ENCODE data around the gene TNIP1. TPM values are rescaled to one million over a fixed set of nuclear protein-coding genes. Genes with fewer than 3 reads are reported as not detected.

The TNIP1 gene
- total and polyA plus RNA-seq, 4 donors = 81.5 to 308 (median 129) TPM

DNA sequence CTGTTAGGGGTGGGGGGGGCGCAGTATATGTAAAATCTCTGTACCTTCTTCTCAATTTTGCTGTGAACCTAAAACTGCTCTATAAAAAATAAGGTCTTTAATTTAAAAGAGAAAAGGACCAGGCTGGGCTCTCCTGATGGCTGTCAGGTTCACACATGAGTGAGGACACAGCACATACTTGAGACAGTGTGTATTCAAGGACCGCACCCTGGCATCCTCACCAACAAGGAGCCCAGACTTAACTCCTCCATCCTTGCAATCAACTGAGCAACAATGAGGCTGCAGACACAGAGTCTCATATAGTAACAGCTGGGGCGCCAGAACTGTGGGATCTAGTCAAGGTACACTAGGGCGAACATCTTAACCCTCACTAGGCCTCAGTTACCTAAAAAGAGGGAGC is 9.8 kb downstream of the TNIP1 start:
- no peak for DNase-seq

DNA sequence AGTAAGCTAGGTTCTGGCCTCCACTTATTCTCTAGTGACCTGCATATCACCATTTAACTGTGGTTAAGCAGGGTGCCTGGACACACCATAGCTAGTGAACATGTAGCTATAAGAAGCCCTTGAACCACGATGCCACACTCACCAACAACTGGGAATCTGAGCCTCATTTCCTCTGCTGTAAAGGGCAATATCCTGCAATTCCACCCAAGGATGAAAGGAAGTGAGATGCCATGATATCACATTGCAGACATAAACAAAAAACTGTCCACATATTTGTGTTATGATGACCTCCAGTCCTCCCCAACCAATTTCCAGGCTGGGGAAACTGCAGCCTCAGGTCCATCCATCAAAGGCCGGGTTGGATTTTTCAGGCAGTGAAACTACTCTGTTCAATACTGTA is 10.4 kb downstream of the TNIP1 start:
- Histone ChIP-seq H3K27me3 (ENCODE audit: control insufficient read depth in 3 of 3, insufficient read depth in 3 of 3, low read length in 2 of 3) (no peaks in the 10 kb centered on the region), H3K27ac (ENCODE audit: low read depth in 1 of 2, low read length in 1 of 2) (peak overlapping the region; percentile 6 to 47), H3K36me3 (ENCODE audit: control insufficient read depth in 4 of 4, insufficient read depth in 4 of 4, low read length in 4 of 4) (peaks cover 0 to 21% (median 0%) of the 10 kb centered on the region in 4 donors), H3K9me3 (ENCODE audit: control insufficient read depth in 4 of 4, insufficient read depth in 3 of 4, low read length in 3 of 4) (peaks cover 0 to 3% (median 0%) of the 10 kb centered on the region in 4 donors), H3K4me3 (no peak overlapping the region), H3K9ac (ENCODE audit: insufficient read depth in 1 of 2, low read length in 2 of 2) (no peak overlapping the region), H3K4me1 (ENCODE audit: control insufficient read depth in 5 of 5, insufficient read depth in 5 of 5, low read length in 5 of 5) (peaks cover 0 to 46% (median 4%) of the 10 kb centered on the region in 5 donors)
- TF ChIP-seq, protein P1, sequence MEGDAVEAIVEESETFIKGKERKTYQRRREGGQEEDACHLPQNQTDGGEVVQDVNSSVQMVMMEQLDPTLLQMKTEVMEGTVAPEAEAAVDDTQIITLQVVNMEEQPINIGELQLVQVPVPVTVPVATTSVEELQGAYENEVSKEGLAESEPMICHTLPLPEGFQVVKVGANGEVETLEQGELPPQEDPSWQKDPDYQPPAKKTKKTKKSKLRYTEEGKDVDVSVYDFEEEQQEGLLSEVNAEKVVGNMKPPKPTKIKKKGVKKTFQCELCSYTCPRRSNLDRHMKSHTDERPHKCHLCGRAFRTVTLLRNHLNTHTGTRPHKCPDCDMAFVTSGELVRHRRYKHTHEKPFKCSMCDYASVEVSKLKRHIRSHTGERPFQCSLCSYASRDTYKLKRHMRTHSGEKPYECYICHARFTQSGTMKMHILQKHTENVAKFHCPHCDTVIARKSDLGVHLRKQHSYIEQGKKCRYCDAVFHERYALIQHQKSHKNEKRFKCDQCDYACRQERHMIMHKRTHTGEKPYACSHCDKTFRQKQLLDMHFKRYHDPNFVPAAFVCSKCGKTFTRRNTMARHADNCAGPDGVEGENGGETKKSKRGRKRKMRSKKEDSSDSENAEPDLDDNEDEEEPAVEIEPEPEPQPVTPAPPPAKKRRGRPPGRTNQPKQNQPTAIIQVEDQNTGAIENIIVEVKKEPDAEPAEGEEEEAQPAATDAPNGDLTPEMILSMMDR (IDR thresholded peaks at IDR 0.05; ENCODE audit: control extremely low read depth, extremely low read depth) = no peak
- DNase-seq (no peak), ATAC-seq (ENCODE audit: insufficient read depth, low FRiP score) (no peak)
- WGBS, 2 donors = 56% methylated on average over 2 of the region's 2 CpGs

More for the DNA sequence above, 9.8 kb downstream of the TNIP1 start:
- TF ChIP-seq, protein P1 (IDR thresholded peaks at IDR 0.05; ENCODE audit: control extremely low read depth, extremely low read depth) = no peak
- no peak overlapping the region for H3K4me3 ChIP-seq
- peaks cover 0 to 3% (median 0%) of the 10 kb centered on the region in 4 donors for H3K9me3 ChIP-seq (ENCODE audit: control insufficient read depth in 4 of 4, insufficient read depth in 3 of 4, low read length in 3 of 4)
- no peaks in the 10 kb centered on the region for H3K27me3 ChIP-seq (ENCODE audit: control insufficient read depth in 3 of 3, insufficient read depth in 3 of 3, low read length in 2 of 3)
- H3K4me1 ChIP-seq (ENCODE audit: control insufficient read depth in 5 of 5, insufficient read depth in 5 of 5, low read length in 5 of 5) = peaks cover 0 to 49% (median 4%) of the 10 kb centered on the region in 5 donors
- ATAC-seq (ENCODE audit: insufficient read depth, low FRiP score) = no peak
- no peak overlapping the region for H3K9ac ChIP-seq (ENCODE audit: insufficient read depth in 1 of 2, low read length in 2 of 2)
- H3K36me3 ChIP-seq (ENCODE audit: control insufficient read depth in 4 of 4, insufficient read depth in 4 of 4, low read length in 4 of 4) = peaks cover 0 to 21% (median 0%) of the 10 kb centered on the region in 4 donors
- WGBS, 2 donors = 85 to 89% methylated on average over 4 of the region's 4 CpGs
- H3K27ac ChIP-seq (ENCODE audit: low read depth in 1 of 2, low read length in 1 of 2) = peak overlapping the region in 1 of 2 donors; percentile 7

DNA sequence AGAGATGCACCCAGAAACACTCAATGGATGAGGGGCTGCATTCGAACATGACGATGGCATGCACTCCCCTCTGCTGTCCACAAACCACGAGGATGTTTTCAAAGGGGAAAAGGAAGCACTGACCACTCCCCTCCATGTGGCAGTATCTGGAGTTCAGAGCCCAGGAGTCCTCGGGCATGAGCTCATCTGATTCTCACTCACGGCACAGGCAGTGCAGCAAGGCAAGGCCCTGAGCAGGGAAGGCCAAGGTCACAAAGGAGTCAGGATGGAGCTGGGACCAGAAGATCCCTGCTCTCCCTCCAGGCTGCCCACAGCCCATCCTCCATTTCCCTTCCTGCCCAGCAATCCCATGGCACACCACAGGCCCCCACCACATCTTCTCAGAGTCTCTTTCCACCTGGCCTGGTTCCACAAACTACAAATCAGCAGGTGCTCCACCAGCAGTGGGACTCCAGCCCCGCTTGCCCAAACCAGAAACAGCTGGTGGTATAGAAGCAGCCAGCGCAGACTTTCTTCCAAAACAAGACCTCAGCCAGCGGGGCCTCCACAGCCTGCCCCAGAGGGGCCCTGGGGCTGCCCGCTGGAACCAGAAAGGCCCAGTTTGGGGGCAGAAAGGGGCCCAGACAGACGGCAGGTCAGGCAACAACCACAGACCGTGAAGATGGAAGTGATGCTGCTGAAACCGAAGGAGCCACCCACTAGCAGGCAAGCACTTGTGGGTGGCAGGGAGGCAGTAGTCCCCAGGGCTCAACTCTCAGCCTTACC is 12.2 kb downstream of the TNIP1 start:
- no peak for DNase-seq
- Histone ChIP-seq H3K9me3 (ENCODE audit: control insufficient read depth in 4 of 4, insufficient read depth in 3 of 4, low read length in 3 of 4) (peaks cover 0 to 3% (median 0%) of the 10 kb centered on the region in 4 donors), H3K27me3 (ENCODE audit: control insufficient read depth in 3 of 3, insufficient read depth in 3 of 3, low read length in 2 of 3) (no peaks in the 10 kb centered on the region), H3K36me3 (ENCODE audit: control insufficient read depth in 4 of 4, insufficient read depth in 4 of 4, low read length in 4 of 4) (peaks cover 0 to 21% (median 0%) of the 10 kb centered on the region in 4 donors), H3K27ac (ENCODE audit: low read depth in 1 of 2, low read length in 1 of 2) (peak overlapping the region; percentile 67 to 87), H3K4me3 (no peak overlapping the region), H3K9ac (ENCODE audit: insufficient read depth in 1 of 2, low read length in 2 of 2) (no peak overlapping the region), H3K4me1 (ENCODE audit: control insufficient read depth in 5 of 5, insufficient read depth in 5 of 5, low read length in 5 of 5) (peaks cover 0 to 60% (median 9%) of the 10 kb centered on the region in 5 donors)
- WGBS, 2 donors = 33 to 46% methylated on average over 12 of the region's 12 CpGs
- TF ChIP-seq, protein P1 (IDR thresholded peaks at IDR 0.05; ENCODE audit: control extremely low read depth, extremely low read depth) = no peak
- ATAC-seq (ENCODE audit: insufficient read depth, low FRiP score) = peak; percentile 44
